ENCODE results near the gene SRRM2. TPM values are rescaled to one million over a fixed set of nuclear protein-coding genes. Genes with fewer than 3 reads are reported as not detected.

Gene SRRM2
- total and polyA plus RNA-seq, 9 of the 15 experiments (the other 6 are each of a cell fraction or from before 2014, with no cell fraction given) = 26.7 to 563 (median 81.1) TPM

DNA sequence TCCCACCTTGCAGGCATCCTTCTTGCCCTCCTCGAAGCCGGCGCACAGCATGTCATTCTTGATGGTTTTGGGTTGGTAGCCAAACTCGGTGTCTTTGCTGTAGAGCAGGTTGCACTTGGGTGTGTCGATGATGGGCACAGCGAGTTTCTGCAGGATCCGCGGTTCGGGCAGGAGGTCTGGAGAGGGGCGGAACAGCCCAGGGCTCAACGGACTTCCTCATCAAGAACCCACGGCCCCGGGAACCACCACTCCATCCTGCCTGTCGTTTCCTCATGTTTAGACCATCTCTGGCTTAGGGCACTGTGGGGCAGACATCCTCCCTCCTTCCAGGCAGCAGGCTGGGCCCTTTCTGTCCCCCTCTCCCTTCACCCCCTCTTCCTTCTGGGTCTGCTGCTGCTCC, 38.9 kb upstream of the SRRM2 start:
- Histone ChIP-seq H3K4me3 (no peak overlapping the region), H3K79me2 (ENCODE audit: control insufficient read depth, insufficient read depth, low read length) (no peaks in the 10 kb centered on the region), H4K20me1 (replicated peaks; ENCODE audit: control insufficient read depth, insufficient read depth, low read length) (peaks cover 4% of the 10 kb centered on the region; the same call in 1 of the 2 replicates), H2AFZ (ENCODE audit: low read depth, low read length) (no peak overlapping the region), H3K27ac (ENCODE audit: extremely low read depth, low read depth, low read length) (no peak overlapping the region), H3K9ac (ENCODE audit: insufficient read depth in 1 of 2, low read depth in 2 of 2, low read length in 2 of 2) (no peak overlapping the region), H3K4me2 (ENCODE audit: insufficient read depth, low read length) (no peak overlapping the region), H3K9me1 (ENCODE audit: control insufficient read depth, insufficient read depth, low read length) (no peaks in the 10 kb centered on the region), H3K4me1 (replicated peaks in 1 of 2; ENCODE audit: control insufficient read depth in 2 of 2, insufficient read depth in 2 of 2, low read length in 2 of 2) (peaks cover 0 to 62% of the 10 kb centered on the region in 2 experiments; a peak in 2 of 5 replicates), H3K36me3 (ENCODE audit: control insufficient read depth, insufficient read depth, low read length) (peaks cover under 1% of the 10 kb centered on the region; the same call in 1 of the 3 replicates), H3K9me3 (replicated peaks; ENCODE audit: control insufficient read depth, insufficient read depth, low read depth, low read length) (no peaks in the 10 kb centered on the region), H3K27me3 (ENCODE audit: control insufficient read depth in 2 of 2, insufficient read depth in 2 of 2, low read length in 2 of 2) (peaks cover 19 to 35% of the 10 kb centered on the region in 2 experiments; a peak in 4 of 5 replicates)
- in situ Hi-C loops (cut with MboI) (no loop called here), intact Hi-C loops (cut with micrococcal nuclease) (no loop called here)
- no TSS peak for BruUV-seq (replicated peaks)
- 17% methylated on average over 14 of the region's 14 CpGs for WGBS (ENCODE audit: insufficient coverage, low coverage, missing lambda C conversion rate)
- ATAC-seq (no peak), DNase-seq (ENCODE audit: extremely low read depth in 1 of 4, low spot score in 3 of 4) (no peak), FAIRE-seq (no peak)
- TF ChIP-seq CTCF (IDR thresholded peaks at IDR 0.05 in 2 of 3, conservative IDR thresholded peaks at IDR 0.05 in 1 of 3; ENCODE audit: insufficient read depth in 2 of 3, low read depth in 1 of 3, low read length in 3 of 3) = no peak
- TF ChIP-seq, protein P1, sequence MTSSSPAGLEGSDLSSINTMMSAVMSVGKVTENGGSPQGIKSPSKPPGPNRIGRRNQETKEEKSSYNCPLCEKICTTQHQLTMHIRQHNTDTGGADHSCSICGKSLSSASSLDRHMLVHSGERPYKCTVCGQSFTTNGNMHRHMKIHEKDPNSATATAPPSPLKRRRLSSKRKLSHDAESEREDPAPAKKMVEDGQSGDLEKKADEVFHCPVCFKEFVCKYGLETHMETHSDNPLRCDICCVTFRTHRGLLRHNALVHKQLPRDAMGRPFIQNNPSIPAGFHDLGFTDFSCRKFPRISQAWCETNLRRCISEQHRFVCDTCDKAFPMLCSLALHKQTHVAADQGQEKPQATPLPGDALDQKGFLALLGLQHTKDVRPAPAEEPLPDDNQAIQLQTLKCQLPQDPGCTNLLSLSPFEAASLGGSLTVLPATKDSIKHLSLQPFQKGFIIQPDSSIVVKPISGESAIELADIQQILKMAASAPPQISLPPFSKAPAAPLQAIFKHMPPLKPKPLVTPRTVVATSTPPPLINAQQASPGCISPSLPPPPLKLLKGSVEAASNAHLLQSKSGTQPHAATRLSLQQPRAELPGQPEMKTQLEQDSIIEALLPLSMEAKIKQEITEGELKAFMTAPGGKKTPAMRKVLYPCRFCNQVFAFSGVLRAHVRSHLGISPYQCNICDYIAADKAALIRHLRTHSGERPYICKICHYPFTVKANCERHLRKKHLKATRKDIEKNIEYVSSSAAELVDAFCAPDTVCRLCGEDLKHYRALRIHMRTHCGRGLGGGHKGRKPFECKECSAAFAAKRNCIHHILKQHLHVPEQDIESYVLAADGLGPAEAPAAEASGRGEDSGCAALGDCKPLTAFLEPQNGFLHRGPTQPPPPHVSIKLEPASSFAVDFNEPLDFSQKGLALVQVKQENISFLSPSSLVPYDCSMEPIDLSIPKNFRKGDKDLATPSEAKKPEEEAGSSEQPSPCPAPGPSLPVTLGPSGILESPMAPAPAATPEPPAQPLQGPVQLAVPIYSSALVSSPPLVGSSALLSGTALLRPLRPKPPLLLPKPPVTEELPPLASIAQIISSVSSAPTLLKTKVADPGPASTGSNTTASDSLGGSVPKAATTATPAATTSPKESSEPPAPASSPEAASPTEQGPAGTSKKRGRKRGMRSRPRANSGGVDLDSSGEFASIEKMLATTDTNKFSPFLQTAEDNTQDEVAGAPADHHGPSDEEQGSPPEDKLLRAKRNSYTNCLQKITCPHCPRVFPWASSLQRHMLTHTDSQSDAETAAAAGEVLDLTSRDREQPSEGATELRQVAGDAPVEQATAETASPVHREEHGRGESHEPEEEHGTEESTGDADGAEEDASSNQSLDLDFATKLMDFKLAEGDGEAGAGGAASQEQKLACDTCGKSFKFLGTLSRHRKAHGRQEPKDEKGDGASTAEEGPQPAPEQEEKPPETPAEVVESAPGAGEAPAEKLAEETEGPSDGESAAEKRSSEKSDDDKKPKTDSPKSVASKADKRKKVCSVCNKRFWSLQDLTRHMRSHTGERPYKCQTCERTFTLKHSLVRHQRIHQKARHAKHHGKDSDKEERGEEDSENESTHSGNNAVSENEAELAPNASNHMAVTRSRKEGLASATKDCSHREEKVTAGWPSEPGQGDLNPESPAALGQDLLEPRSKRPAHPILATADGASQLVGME (CRISPR knock-in tag; IDR thresholded peaks at IDR 0.05) = no peak
- TF ChIP-seq ZNF77 (CRISPR knock-in tag; IDR thresholded peaks at IDR 0.05) = no peak
- TF ChIP-seq, protein P2, sequence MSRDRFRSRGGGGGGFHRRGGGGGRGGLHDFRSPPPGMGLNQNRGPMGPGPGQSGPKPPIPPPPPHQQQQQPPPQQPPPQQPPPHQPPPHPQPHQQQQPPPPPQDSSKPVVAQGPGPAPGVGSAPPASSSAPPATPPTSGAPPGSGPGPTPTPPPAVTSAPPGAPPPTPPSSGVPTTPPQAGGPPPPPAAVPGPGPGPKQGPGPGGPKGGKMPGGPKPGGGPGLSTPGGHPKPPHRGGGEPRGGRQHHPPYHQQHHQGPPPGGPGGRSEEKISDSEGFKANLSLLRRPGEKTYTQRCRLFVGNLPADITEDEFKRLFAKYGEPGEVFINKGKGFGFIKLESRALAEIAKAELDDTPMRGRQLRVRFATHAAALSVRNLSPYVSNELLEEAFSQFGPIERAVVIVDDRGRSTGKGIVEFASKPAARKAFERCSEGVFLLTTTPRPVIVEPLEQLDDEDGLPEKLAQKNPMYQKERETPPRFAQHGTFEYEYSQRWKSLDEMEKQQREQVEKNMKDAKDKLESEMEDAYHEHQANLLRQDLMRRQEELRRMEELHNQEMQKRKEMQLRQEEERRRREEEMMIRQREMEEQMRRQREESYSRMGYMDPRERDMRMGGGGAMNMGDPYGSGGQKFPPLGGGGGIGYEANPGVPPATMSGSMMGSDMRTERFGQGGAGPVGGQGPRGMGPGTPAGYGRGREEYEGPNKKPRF (IDR thresholded peaks at IDR 0.05; ENCODE audit: low read depth, low read length) = no peak
- no peak for TF ChIP-seq ZNF146 (CRISPR knock-in tag; IDR thresholded peaks at IDR 0.05; ENCODE audit: unreplicated experiment)
- TF ChIP-seq PATZ1 (CRISPR knock-in tag; IDR thresholded peaks at IDR 0.05; ENCODE audit: borderline replicate concordance) = no peak
- TF ChIP-seq ZNF311 (CRISPR knock-in tag; IDR thresholded peaks at IDR 0.05) = no peak
- TF ChIP-seq PTTG1 (tag; IDR thresholded peaks at IDR 0.05; ENCODE audit: low read depth) = no peak
- CTCF ChIA-PET (ENCODE audit: low intra/inter-chr PET ratio) = no interaction called here
- POLR2A ChIA-PET = interaction anchor here (1.1 kb wide), 1 partner anchor 9 kb away, joined by 5 read pairs; no protein-coding TSS in a partner anchor
